Spinal cord (tissue), 10 donors: ENCODE results near the gene PRKCB. TPM values are rescaled to one million over a fixed set of nuclear protein-coding genes. Genes with fewer than 3 reads are reported as not detected.

Source experiments
- DNase-seq, 6 donors: peaks; one replicate each; pipeline versions ENCODE4 v3.0.0 to v3.0.0-alpha.2; 2013 to 2015; ENCODE audit warnings: low spot score in 6 of 6, low read depth in 4 of 6
- H3K27ac ChIP-seq: one replicate; pipeline ENCODE4 v1.5.1; 2013; ENCODE audit warnings: low read depth, low read length, control low read depth
- H3K27me3 ChIP-seq: one replicate; pipeline ENCODE4 v1.6.1; 2013; ENCODE audit warnings: low read length; ENCODE audit not compliant: control insufficient read depth, insufficient read depth
- H3K36me3 ChIP-seq: one replicate; pipeline ENCODE4 v1.6.1; 2013; ENCODE audit warnings: low read length; ENCODE audit not compliant: control insufficient read depth, insufficient read depth
- H3K4me1 ChIP-seq: one replicate; pipeline ENCODE4 v1.6.1; 2013; ENCODE audit warnings: low read length; ENCODE audit not compliant: control insufficient read depth, insufficient read depth
- H3K4me3 ChIP-seq: one replicate; pipeline ENCODE4 v1.5.1; 2013; ENCODE audit warnings: low read depth, low read length, control low read depth
- H3K9me3 ChIP-seq: one replicate; pipeline ENCODE4 v1.6.1; 2013; ENCODE audit warnings: low read length; ENCODE audit not compliant: control insufficient read depth, insufficient read depth
- WGBS: methylation state at CpG from one replicate; pipeline ENCODE4 v1.1.5; 2013; ENCODE audit warnings: missing lambda C conversion rate; ENCODE audit not compliant: insufficient coverage; 5-methylcytosine and 5-hydroxymethylcytosine counted together
- polyA plus RNA-seq, 2 donors: library from polyadenylated mRNA; unstranded; fragments of 120-200 nt; gene quantifications; one replicate each; pipeline ENCODE4 v1.2.1, GENCODE V29; 2013; ENCODE audit not compliant: insufficient read length in 2 of 2
- total RNA-seq, 2 donors: library from RNA; depleted of rRNA in 1 of 2; stranded (reverse); fragments of 120-200 nt in 1 of 2; fragments of >200 nt in 1 of 2; gene quantifications; one replicate each; pipeline versions ENCODE4 v1.2.3 to v1.2.4, GENCODE V29; 2013 to 2014
- donor health status: healthy.

The PRKCB gene
- total and polyA plus RNA-seq, 4 donors, result 50.7 to 118 (median 87.9) TPM

GRCh38 chr16:23979982-23980381 is 144.2 kb downstream of the PRKCB start:
- Histone ChIP-seq H3K27ac (no peak overlapping the region), H3K36me3 (no peaks in the 10 kb centered on the region), H3K4me3 (no peak overlapping the region), H3K4me1 (peaks cover 5% of the 10 kb centered on the region), H3K9me3 (no peaks in the 10 kb centered on the region), H3K27me3 (no peaks in the 10 kb centered on the region)
- DNase-seq, result no peak
- 77% methylated on average over 3 of the region's 4 CpGs for WGBS

- Histone ChIP-seq H3K27me3 (no peaks in the 10 kb centered on the region), H3K4me3 (no peak overlapping the region)
- 92% methylated on average over 1 of the region's 4 CpGs for WGBS
These were observed 145.9 kb downstream of the PRKCB start for GRCh38 chr16:23981429-23982399.

GRCh38 chr16:23986455-23986854 is 150.7 kb downstream of the PRKCB start:
- Histone ChIP-seq H3K4me3 (no peak overlapping the region), H3K27me3 (no peaks in the 10 kb centered on the region), H3K9me3 (no peaks in the 10 kb centered on the region), H3K27ac (no peak overlapping the region), H3K36me3 (no peaks in the 10 kb centered on the region), H3K4me1 (no peaks in the 10 kb centered on the region)
- WGBS, result no CpG with 5 or more reads among the region's 2 CpGs
- DNase-seq, result no peak

More at GRCh38 chr16:23981429-23982399, 145.9 kb downstream of the PRKCB start:
- no peak for DNase-seq
- no peaks in the 10 kb centered on the region for H3K4me1 ChIP-seq
- H3K9me3 ChIP-seq, result no peaks in the 10 kb centered on the region
- no peak overlapping the region for H3K27ac ChIP-seq
- H3K36me3 ChIP-seq, result no peaks in the 10 kb centered on the region

- Histone ChIP-seq H3K4me1 (no peaks in the 10 kb centered on the region), H3K27me3 (no peaks in the 10 kb centered on the region), H3K9me3 (no peaks in the 10 kb centered on the region), H3K4me3 (no peak overlapping the region), H3K27ac (no peak overlapping the region), H3K36me3 (no peaks in the 10 kb centered on the region)
- no peak for DNase-seq
- WGBS, result no CpG with 5 or more reads among the region's 2 CpGs
These were observed 151.7 kb downstream of the PRKCB start for GRCh38 chr16:23987443-23987842.

GRCh38 chr16:23990507-23990906 is 154.7 kb downstream of the PRKCB start:
- no peaks in the 10 kb centered on the region for H3K36me3 ChIP-seq
- DNase-seq, result no peak
- no peak overlapping the region for H3K4me3 ChIP-seq
- 84% methylated on average over 1 of the region's 3 CpGs for WGBS
- no peaks in the 10 kb centered on the region for H3K27me3 ChIP-seq
- no peaks in the 10 kb centered on the region for H3K9me3 ChIP-seq
- no peaks in the 10 kb centered on the region for H3K4me1 ChIP-seq
- H3K27ac ChIP-seq, result no peak overlapping the region

GRCh38 chr16:23991066-23991465 is 155.3 kb downstream of the PRKCB start:
- Histone ChIP-seq H3K9me3 (no peaks in the 10 kb centered on the region), H3K27ac (no peak overlapping the region)

GRCh38 chr16:23994615-23995014 is 158.8 kb downstream of the PRKCB start:
- H3K27me3 ChIP-seq, result no peaks in the 10 kb centered on the region
- H3K27ac ChIP-seq, result no peak overlapping the region
- WGBS, result no CpG with 5 or more reads among the region's 1 CpG
- H3K36me3 ChIP-seq, result no peaks in the 10 kb centered on the region
- H3K4me1 ChIP-seq, result no peaks in the 10 kb centered on the region
- no peaks in the 10 kb centered on the region for H3K9me3 ChIP-seq
- H3K4me3 ChIP-seq, result no peak overlapping the region
- no peak for DNase-seq

More at GRCh38 chr16:23991066-23991465, 155.3 kb downstream of the PRKCB start:
- Histone ChIP-seq H3K27me3 (no peaks in the 10 kb centered on the region), H3K36me3 (no peaks in the 10 kb centered on the region), H3K4me3 (no peak overlapping the region), H3K4me1 (no peaks in the 10 kb centered on the region)
- peak in 1 of 6 donors; percentile 54 for DNase-seq

- Histone ChIP-seq H3K27ac (no peak overlapping the region), H3K9me3 (no peaks in the 10 kb centered on the region), H3K36me3 (no peaks in the 10 kb centered on the region), H3K4me1 (no peaks in the 10 kb centered on the region), H3K27me3 (no peaks in the 10 kb centered on the region), H3K4me3 (no peak overlapping the region)
- WGBS, result 92% methylated on average over 4 of the region's 4 CpGs
- no peak for DNase-seq
These were observed 160.6 kb downstream of the PRKCB start for GRCh38 chr16:23996258-23996955.

- DNase-seq, result no peak
- H3K27ac ChIP-seq, result no peak overlapping the region
- no peaks in the 10 kb centered on the region for H3K27me3 ChIP-seq
- H3K9me3 ChIP-seq, result no peaks in the 10 kb centered on the region
- H3K36me3 ChIP-seq, result no peaks in the 10 kb centered on the region
- H3K4me1 ChIP-seq, result no peaks in the 10 kb centered on the region
- no peak overlapping the region for H3K4me3 ChIP-seq
These were observed 163.0 kb downstream of the PRKCB start for GRCh38 chr16:23998771-23999170.
